ENCODE results near the gene CLASRP.

DNA sequence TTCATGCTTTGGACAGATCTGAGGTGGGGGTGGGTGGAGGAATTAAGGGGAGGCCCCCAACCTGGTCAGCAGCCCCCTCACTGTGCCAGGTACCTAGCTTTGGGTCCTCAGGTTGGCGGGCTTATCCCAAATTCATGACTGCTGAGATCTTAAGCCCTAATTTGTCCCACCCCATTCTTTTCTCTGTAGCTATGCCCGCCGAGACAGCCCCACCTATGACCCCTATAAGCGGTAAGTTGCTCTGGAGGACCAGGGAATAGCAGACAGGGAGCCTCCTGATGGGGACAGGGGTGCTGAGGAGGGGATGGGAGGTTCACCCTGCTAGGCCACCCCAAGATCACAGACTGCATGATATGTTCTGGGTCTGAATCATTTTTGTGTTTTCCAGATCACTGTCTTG is 23.1 kb downstream of the CLASRP start:
- TF ChIP-seq CTCF (IDR thresholded peaks at IDR 0.05) (no peak), POLR2A (IDR thresholded peaks at IDR 0.05) (no peak)

All from breast epithelium (tissue), 3 donors.